GM12891 (cell line): Measurements from ENCODE around the gene HOXC4.

Experiments
- DNase-seq: peaks from one replicate; pipeline ENCODE4 v3.0.0; 2011; ENCODE audit warnings: low spot score; ENCODE audit not compliant: insufficient read length
- FAIRE-seq: peaks from 2 replicates; lab custom pipeline; 2011; peaks lifted over from hg19 to GRCh38; lab: Jason Lieb, UNC
- PAX5 ChIP-seq: IDR thresholded peaks from 2 replicates; pipeline ENCODE4 v1.6.1; 2011; ENCODE audit warnings: low read length, moderate library complexity, mild to moderate bottlenecking; ENCODE audit not compliant: insufficient read depth, severe bottlenecking
- POLR2A ChIP-seq: IDR thresholded peaks from 2 replicates; pipeline ENCODE4 v1.6.1; 2011; ENCODE audit warnings: low read depth, low read length, control low read depth
- POLR2AphosphoS5 ChIP-seq: IDR thresholded peaks from 2 replicates; pipeline ENCODE4 v1.6.1; 2011; ENCODE audit warnings: low read depth, low read length, control low read depth
- POU2F2 ChIP-seq: IDR thresholded peaks from 2 replicates; pipeline ENCODE4 v1.6.1; 2011; ENCODE audit warnings: low read depth, mild to moderate bottlenecking, control low read depth, low read length, moderate library complexity
- SPI1 ChIP-seq: IDR thresholded peaks from 2 replicates; pipeline ENCODE4 v1.6.1; 2011; ENCODE audit warnings: low read depth, low read length, control low read depth
- TAF1 ChIP-seq: IDR thresholded peaks from 2 replicates; pipeline ENCODE4 v1.6.1; 2011; ENCODE audit warnings: low read depth, low read length, control low read depth

The HOXC4 gene

DNA sequence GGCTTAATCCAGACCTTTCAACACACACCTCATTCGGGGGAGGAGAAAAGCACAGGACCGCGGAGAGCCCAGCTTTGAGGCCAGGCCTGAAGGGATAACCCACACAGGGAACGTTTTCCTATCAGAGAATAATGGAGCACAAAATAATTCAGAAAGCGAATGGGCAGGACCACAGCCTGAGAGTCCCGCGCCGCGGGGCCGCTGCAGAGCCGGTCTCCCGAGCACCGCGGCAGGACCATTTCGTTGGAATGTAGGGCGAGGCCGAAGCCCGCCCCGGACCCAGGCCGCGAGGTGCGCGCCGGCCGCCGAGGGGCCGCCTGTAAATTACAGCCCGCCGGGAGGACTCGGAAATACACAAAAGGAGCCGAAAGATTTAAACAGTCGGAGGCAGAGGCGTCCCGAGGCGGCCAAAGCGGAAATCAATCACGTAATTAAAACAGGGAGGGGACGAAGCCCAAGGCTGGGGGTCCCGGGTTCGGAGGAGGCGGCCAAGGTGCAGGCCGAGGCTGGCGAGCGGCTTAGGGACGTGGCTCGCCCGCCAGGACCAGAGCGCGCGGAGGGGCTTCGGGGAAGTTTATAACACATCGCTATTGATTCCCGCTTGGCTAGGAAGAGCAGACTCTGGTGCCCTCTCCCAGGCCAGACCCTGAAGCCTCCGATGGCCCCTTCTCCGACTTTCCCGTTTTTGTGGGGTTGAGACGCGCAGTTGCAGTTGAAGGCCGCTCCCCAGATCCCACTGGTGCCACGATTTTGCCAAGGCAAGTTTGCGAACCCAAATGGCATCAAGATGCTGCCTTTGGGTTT lies 6.3 kb upstream of the HOXC4 start:
- no peak for FAIRE-seq
- no peak for DNase-seq
- TF ChIP-seq TAF1 (no peak), POLR2A (no peak), SPI1 (no peak), PAX5 (no peak), POLR2AphosphoS5 (no peak), POU2F2 (no peak)

DNA sequence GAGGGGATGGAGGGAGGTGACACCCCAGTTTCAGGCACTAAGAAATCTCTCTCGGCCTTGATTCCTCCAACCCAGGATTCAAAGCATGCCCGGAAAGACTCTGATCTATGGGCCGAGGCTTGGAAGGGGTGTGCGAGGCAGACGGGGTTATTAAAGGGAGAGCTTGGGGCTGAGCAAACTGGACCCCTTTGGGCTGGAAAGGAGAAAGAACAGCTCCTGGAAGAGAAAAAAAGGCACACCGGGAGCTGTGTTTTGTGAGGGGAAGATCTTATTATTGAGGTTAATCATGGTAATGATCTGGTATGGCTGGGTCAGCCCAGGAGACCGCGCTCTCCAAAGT lies 5.7 kb upstream of the HOXC4 start:
- no peak for TF ChIP-seq POLR2AphosphoS5
- FAIRE-seq (no peak), DNase-seq (no peak)

DNA sequence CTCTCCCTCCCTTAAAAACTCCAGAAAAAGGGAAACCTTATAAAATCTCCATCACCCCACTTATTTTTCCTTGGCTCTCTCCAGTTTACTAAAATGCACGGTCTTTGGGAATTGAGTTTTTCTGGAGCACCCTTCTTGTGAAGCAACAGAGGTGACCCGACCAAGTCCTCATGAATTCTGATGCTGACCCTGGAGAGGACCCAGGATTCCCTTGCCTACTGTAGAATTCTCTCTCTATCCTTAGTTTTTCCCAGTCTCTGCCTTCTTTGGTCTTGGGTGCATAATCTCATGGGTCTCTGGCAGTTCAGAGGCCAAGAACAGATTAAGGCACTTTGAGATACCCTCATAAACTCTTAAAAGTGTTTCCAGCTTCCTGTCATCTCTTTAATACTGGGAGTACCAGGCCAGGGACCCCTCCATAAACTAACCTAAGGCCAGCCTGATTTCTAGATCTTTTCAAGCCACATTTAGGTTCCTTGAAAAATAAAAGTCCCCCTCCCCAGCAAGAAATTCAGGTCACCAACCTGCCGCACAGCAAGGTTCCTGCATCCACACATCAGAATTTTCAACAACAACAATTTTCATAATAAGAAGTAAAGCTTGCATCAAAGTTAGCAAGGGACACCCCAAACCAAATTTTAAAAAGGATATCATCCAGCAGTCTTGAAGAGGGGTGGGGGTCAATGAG lies 5.1 kb upstream of the HOXC4 start:
- TF ChIP-seq SPI1 (no peak), PAX5 (no peak), POLR2A (no peak), TAF1 (no peak), POLR2AphosphoS5 (no peak), POU2F2 (no peak)

DNA sequence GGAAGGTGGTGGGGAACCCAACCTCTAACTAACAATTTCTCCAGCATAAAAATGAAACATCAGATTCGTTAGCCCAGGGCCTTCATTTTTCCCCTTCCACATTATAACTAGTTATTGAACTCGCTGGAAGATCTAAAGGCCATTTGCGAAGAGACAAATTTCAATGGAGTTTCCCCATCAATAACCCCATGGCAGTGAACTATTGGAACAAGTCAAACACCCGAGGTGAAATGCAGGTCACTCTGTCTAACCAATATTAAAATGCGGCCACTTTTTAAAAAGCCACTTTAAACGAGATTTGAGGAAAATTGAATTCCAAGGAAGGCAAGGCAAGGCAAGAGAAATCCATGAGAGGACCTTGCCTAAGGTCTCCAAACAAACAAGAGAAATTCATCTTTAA lies 4.5 kb upstream of the HOXC4 start:
- TF ChIP-seq POU2F2 (no peak), SPI1 (no peak), POLR2AphosphoS5 (no peak), PAX5 (no peak), TAF1 (no peak), POLR2A (no peak)
- no peak for FAIRE-seq
- no peak for DNase-seq

More for the DNA sequence above, 5.1 kb upstream of the HOXC4 start:
- DNase-seq = no peak
- no peak for FAIRE-seq

DNA sequence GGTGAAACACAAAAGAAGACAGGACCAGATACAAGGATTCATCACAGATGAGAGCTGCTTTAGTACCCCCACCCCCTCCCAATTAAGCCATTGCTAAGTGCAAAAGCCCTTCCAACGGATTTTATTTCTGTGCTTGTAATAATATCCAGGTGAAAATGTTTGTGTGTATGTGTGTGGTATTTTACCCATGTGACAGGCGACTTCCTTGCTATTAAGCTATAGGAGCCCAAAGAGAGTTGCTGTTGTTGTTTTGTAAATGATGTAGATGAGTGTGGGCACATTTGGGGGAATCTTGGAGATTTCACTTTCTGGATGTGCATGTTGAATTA lies 3.2 kb upstream of the HOXC4 start:
- DNase-seq (no peak), FAIRE-seq (no peak)
- TF ChIP-seq TAF1 (no peak), POLR2A (no peak), SPI1 (no peak)

DNA sequence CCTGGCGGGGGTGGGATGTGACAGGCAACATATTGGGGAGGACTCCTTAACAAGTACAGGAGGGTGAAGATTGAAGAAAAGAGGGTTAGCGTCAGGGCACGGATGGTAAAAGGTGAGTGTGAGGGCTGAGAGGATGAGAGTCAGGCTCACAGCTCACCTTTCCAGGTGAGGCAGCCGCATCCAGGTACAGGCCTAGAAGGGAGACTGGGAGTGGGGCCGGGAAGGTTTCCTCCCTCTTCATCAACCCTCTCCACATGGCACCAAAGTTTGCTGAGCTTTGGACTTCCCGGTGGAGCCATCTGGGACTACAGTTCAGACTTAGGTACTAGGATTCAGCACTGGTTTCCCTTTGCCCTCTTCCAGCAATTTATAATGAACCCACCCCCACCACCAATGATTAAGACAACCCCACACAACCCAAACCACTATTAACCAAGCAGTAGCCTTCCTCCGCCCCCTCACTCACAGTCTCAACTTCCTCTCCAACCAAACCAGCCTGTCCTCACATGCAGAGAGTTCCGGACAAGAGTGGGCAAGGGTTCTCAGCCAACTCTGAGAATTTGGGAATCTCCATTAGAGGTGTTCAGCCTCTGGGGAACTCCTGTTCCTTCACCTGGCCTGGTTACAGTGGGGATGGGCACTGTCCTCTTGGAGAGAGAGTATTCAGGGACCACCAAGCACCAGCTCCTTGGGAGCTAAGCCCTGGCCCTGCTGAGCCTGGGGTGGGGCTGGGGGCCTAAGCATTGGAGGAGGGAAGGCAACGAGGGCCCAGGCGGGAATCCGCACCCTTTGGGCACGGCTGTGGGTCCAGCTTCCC lies 2.4 kb upstream of the HOXC4 start:
- no peak for FAIRE-seq
- TF ChIP-seq SPI1 = peak; percentile 46; the same call in 1 of the 2 replicates
- no peak for TF ChIP-seq PAX5
- DNase-seq = no peak

DNA sequence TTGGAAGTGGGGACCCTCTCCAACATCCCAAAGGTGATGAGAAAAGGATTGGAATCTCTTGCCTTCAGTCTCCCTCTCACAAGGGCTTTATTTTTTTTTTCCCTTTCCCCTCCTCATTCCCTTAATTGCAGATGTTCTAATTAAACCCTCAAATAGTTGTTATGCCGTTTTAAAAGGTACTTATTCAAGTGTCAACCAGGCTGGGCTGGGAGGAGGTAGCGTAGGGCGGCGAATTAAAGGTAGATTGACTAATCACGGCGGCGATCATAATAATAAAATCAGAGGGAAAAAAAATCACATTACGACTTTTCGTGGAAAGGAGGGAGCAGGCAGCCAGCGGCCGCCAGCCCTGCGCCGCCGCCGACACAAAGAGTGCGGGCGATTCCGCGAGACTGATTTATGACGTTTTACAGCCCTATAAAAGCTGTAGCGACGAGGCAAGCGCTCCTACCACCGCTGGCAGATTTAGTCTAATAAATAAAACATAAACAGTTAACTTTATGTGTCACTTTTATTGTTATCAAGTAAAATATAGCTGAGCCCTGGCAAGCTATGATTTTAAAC lies 1.7 kb upstream of the HOXC4 start:
- no peak for DNase-seq
- TF ChIP-seq PAX5 (no peak), POU2F2 (no peak)
- no peak for FAIRE-seq

DNA sequence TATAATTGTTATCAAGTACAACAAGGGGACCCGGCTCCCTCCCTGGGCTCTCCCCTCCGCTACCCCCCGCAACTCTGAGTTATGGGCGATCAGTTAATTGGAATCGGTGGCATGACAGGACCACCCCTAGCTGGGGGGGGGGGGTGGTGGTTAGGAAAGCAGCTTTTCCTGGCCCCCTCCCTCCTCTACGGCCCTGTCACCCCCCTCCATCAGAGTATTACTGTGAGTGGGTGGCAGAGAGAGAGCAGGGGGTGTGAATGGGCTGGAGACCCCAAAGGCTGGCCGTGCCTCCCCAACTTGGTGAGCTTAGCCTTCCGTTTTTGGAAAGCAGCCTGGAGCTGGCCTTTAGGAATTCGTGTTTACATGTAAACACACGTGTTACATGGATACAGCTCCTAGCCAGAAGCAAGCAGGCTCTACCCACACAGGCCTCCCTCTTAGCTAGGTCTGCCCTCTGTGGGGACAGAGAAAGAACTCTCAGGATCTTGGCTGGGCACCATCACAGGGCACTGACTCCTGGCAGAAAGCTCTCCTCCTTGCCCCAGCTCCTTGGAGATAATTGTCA lies 1.1 kb upstream of the HOXC4 start:
- TF ChIP-seq PAX5 = no peak
- no peak for TF ChIP-seq POLR2A
- no peak for TF ChIP-seq POLR2AphosphoS5
- FAIRE-seq (no peak), DNase-seq (no peak)

DNA sequence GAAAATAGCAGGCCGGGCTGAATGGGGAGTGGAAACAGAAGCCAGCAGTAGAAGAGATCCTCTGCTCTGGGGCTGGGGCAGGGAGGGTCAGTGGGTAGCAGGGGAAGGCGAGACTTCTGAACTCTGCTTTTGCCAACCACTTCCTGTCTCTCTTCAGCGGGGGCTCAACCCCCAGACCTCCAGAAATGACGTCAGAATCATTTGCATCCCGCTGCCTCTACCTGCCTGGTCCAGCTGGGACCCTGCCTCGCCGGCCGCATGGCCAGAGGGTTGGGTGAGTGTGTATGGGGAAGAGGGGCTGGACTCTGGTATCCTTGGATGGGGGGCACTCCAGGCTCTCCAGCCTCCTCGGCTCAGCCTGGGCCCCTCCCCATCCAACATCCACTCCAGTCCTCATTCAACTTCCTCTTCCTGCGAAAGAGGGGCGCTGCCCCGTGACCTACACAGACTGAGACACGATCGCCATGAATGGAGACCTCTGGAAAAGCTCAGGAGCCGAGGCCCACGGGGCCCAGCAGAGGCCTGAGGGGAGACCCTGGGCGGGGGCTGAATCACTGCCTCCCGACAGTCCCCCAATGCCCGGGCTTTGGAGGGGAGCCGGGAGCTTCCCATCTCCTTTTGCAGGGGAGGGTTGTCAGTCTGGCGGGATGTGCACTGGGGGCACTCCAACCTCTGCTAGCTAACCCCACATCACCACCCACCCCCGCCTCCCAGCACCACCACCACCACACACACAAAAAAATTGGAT lies 458 bp upstream of the HOXC4 start:
- FAIRE-seq (peak; percentile 75), DNase-seq (peak; percentile 62)
- TF ChIP-seq TAF1 (0 out of 2 replicates have a peak, but pooled peaks have one; percentile 30), POLR2AphosphoS5 (no peak), POU2F2 (peak; percentile 72; the same call in 1 of the 2 replicates), POLR2A (no peak)

DNA sequence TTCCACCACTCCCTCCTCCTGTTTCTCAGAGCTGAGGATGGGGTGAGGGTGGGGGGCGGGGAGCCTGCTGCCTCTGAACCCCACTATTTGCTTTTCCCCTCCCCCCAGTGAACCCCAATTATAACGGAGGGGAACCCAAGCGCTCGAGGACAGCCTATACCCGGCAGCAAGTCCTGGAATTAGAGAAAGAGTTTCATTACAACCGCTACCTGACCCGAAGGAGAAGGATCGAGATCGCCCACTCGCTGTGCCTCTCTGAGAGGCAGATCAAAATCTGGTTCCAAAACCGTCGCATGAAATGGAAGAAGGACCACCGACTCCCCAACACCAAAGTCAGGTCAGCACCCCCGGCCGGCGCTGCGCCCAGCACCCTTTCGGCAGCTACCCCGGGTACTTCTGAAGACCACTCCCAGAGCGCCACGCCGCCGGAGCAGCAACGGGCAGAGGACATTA lies 1.1 kb downstream of the HOXC4 start:
- DNase-seq (no peak), FAIRE-seq (no peak)
- no peak for TF ChIP-seq SPI1
- TF ChIP-seq POLR2A = no peak
- TF ChIP-seq TAF1 = no peak
- TF ChIP-seq POLR2AphosphoS5 = no peak
- no peak for TF ChIP-seq POU2F2
- no peak for TF ChIP-seq PAX5
